GM12874 (cell line): Measurements from ENCODE around the gene SPATA13.

Experiments
- CTCF ChIP-seq: IDR thresholded peaks from 2 replicates; pipeline ENCODE4 v1.5.1; 2011; ENCODE audit warnings: low read depth, mild to moderate bottlenecking, control low read depth, low read length, moderate library complexity; ENCODE audit not compliant: insufficient read depth

Gene SPATA13

GRCh38 chr13:24237356-24237755 lies 76.8 kb downstream of the SPATA13 start:
- TF ChIP-seq CTCF: no peak

GRCh38 chr13:24241336-24241735 lies 80.8 kb downstream of the SPATA13 start:
- no peak for TF ChIP-seq CTCF

GRCh38 chr13:24242100-24242499 lies 81.6 kb downstream of the SPATA13 start:
- TF ChIP-seq CTCF: no peak

GRCh38 chr13:24243302-24243701 lies 82.8 kb downstream of the SPATA13 start:
- no peak for TF ChIP-seq CTCF

GRCh38 chr13:24244802-24245201 lies 84.3 kb downstream of the SPATA13 start:
- TF ChIP-seq CTCF: no peak

GRCh38 chr13:24247016-24247415 lies 86.5 kb downstream of the SPATA13 start:
- TF ChIP-seq CTCF: no peak

- no peak for TF ChIP-seq CTCF
Measured at GRCh38 chr13:24249624-24250023, 89.1 kb downstream of the SPATA13 start.
